H9 (cell line): ENCODE measurements around the gene NTNG2. TPM values are rescaled to one million over a fixed set of nuclear protein-coding genes. Genes with fewer than 3 reads are reported as not detected.

Source experiments
- DNase-seq: peaks from one replicate; pipeline ENCODE4 v3.0.0-alpha.2; 2017
- H2AFZ ChIP-seq: one replicate; pipeline ENCODE4 v1.6.1; 2013; ENCODE audit warnings: mild to moderate bottlenecking, low read length, control low read depth, moderate library complexity
- H2AK5ac ChIP-seq: 2 replicates; pipeline ENCODE4 v1.6.1; 2013; ENCODE audit warnings: low read length, control low read depth, mixed read lengths; ENCODE audit not compliant: insufficient read length
- H2BK120ac ChIP-seq: one replicate; pipeline ENCODE4 v1.6.1; 2013; ENCODE audit warnings: low read depth, mild to moderate bottlenecking, low read length, control low read depth, inconsistent platforms; ENCODE audit not compliant: poor library complexity, severe bottlenecking
- H2BK12ac ChIP-seq: 2 replicates; pipeline ENCODE4 v1.6.1; 2013; ENCODE audit warnings: low read length, control low read depth, mixed read lengths, low read depth; ENCODE audit not compliant: insufficient read length
- H2BK15ac ChIP-seq: 2 replicates; pipeline ENCODE4 v1.6.1; 2013; ENCODE audit warnings: low read depth, low read length, control low read depth
- H2BK20ac ChIP-seq: one replicate; pipeline ENCODE4 v1.6.1; 2013; ENCODE audit warnings: low read depth, mild to moderate bottlenecking, low read length, control low read depth, inconsistent platforms; ENCODE audit not compliant: poor library complexity, severe bottlenecking
- H2BK5ac ChIP-seq: 2 replicates; pipeline ENCODE4 v1.6.1; 2013; ENCODE audit warnings: low read length, control low read depth, mixed read lengths; ENCODE audit not compliant: insufficient read length
- H3K14ac ChIP-seq: 2 replicates; pipeline ENCODE4 v1.6.1; 2013; ENCODE audit warnings: low read length, control low read depth; ENCODE audit not compliant: insufficient read depth
- H3K18ac ChIP-seq: 2 replicates; pipeline ENCODE4 v1.6.1; 2013; ENCODE audit warnings: low read depth, mild to moderate bottlenecking, mixed read lengths, low read length, control low read depth; ENCODE audit not compliant: insufficient read length
- H3K23ac ChIP-seq: 2 replicates; pipeline ENCODE4 v1.6.1; 2013; ENCODE audit warnings: low read length, control low read depth, mixed read lengths, low read depth; ENCODE audit not compliant: insufficient read length
- H3K23me2 ChIP-seq: 2 replicates; pipeline ENCODE4 v1.6.1; 2013; ENCODE audit warnings: low read depth, mild to moderate bottlenecking, mixed read lengths, low read length, control low read depth; ENCODE audit not compliant: insufficient read length, poor library complexity, severe bottlenecking
- H3K27ac ChIP-seq: 2 replicates; pipeline ENCODE4 v1.5.1; 2013; ENCODE audit warnings: low read length, control low read depth, mixed read lengths, low read depth; ENCODE audit not compliant: insufficient read length
- H3K27me3 ChIP-seq: 2 replicates; pipeline ENCODE4 v1.6.1; 2013; ENCODE audit warnings: low read length, control low read depth, inconsistent platforms; ENCODE audit not compliant: insufficient read depth
- H3K4ac ChIP-seq: 2 replicates; pipeline ENCODE4 v1.6.1; 2013; ENCODE audit warnings: low read depth, mild to moderate bottlenecking, control low read depth, inconsistent platforms, low read length, moderate library complexity
- H3K4me1 ChIP-seq: 2 replicates; pipeline ENCODE4 v1.6.1; 2013; ENCODE audit warnings: low read length, control low read depth, inconsistent platforms; ENCODE audit not compliant: insufficient read depth
- H3K4me2 ChIP-seq: 2 replicates; pipeline ENCODE4 v1.6.1; 2013; ENCODE audit warnings: low read length, control low read depth, mixed read lengths; ENCODE audit not compliant: insufficient read length, insufficient read depth
- H3K56ac ChIP-seq: 2 replicates; pipeline ENCODE4 v1.6.1; 2013; ENCODE audit warnings: low read depth, mild to moderate bottlenecking, mixed read lengths, low read length, control low read depth; ENCODE audit not compliant: insufficient read length
- H3K79me1 ChIP-seq: 2 replicates; pipeline ENCODE4 v1.6.1; 2013; ENCODE audit warnings: low read depth, mild to moderate bottlenecking, moderate library complexity, low read length, control low read depth, inconsistent platforms; ENCODE audit not compliant: insufficient read depth, poor library complexity, severe bottlenecking
- H3K79me2 ChIP-seq: 2 replicates; pipeline ENCODE4 v1.6.1; 2013; ENCODE audit warnings: low read length, control low read depth, inconsistent platforms; ENCODE audit not compliant: insufficient read depth
- H3K9ac ChIP-seq: 2 replicates; pipeline ENCODE4 v1.6.1; 2013; ENCODE audit warnings: low read length, control low read depth, mixed read lengths; ENCODE audit not compliant: insufficient read length; ENCODE audit errors: extremely low read depth
- H3K9me3 ChIP-seq: one replicate; pipeline ENCODE4 v1.6.1; 2013; ENCODE audit warnings: low read depth, low read length, inconsistent platforms; ENCODE audit not compliant: control insufficient read depth
- H3T11ph ChIP-seq: one replicate; pipeline ENCODE4 v1.6.1; 2013; ENCODE audit warnings: mild to moderate bottlenecking, low read length, control low read depth, inconsistent platforms
- H4K20me1 ChIP-seq: one replicate; pipeline ENCODE4 v1.6.1; 2013; ENCODE audit not compliant: control insufficient read depth, insufficient read length, insufficient read depth
- H4K5ac ChIP-seq: 2 replicates; pipeline ENCODE4 v1.6.1; 2013; ENCODE audit warnings: low read depth, mild to moderate bottlenecking, mixed read lengths, low read length, control low read depth; ENCODE audit not compliant: insufficient read length
- H4K8ac ChIP-seq: replicated peaks from 2 replicates; pipeline ENCODE4 v1.6.1; 2013; ENCODE audit warnings: low read length, control low read depth, mixed read lengths, low read depth; ENCODE audit not compliant: insufficient read length
- H4K91ac ChIP-seq: 2 replicates; pipeline ENCODE4 v1.6.1; 2013; ENCODE audit warnings: low read depth, mild to moderate bottlenecking, moderate library complexity, mixed read lengths, low read length, control low read depth; ENCODE audit not compliant: insufficient read length
- H3K27ac Mint-ChIP-seq, 3 experiments: 2 replicates in 2 of 3; 3 replicates in 1 of 3; pipeline ENCODE4 v1.8.0; 2020 to 2021; ENCODE audit warnings: mixed read lengths in 3 of 3, mild to moderate bottlenecking in 1 of 3, moderate library complexity in 1 of 3
- H3K27me3 Mint-ChIP-seq: 2 replicates; pipeline ENCODE4 v1.8.0; 2021; ENCODE audit warnings: low read depth, mild to moderate bottlenecking, moderate library complexity, mixed read lengths
- H3K36me3 Mint-ChIP-seq, 3 experiments: 2 replicates in 2 of 3; 3 replicates in 1 of 3; pipeline ENCODE4 v1.8.0; 2020 to 2021; ENCODE audit warnings: low read depth in 3 of 3, mixed read lengths in 3 of 3; ENCODE audit not compliant: insufficient read depth in 1 of 3
- H3K4me1 Mint-ChIP-seq, 2 experiments: 2 replicates each; pipeline ENCODE4 v1.8.0; 2020; ENCODE audit warnings: mixed read lengths in 2 of 2
- H3K4me3 Mint-ChIP-seq, 2 experiments: 2 replicates in 1 of 2; 3 replicates in 1 of 2; pipeline ENCODE4 v1.8.0; 2020 to 2021; ENCODE audit warnings: mild to moderate bottlenecking in 2 of 2, mixed read lengths in 2 of 2, moderate library complexity in 1 of 2
- H3K9me3 Mint-ChIP-seq, 2 experiments: 2 replicates in 1 of 2; 3 replicates in 1 of 2; pipeline ENCODE4 v1.8.0; 2020; ENCODE audit warnings: mild to moderate bottlenecking in 2 of 2, mixed read lengths in 2 of 2, moderate library complexity in 1 of 2
- WGBS: extraction: QIAGEN DNeasy Blood & Tissue Kit; methylation state at CpG from one replicate; pipeline ENCODE4 v1.1.7; 2013; ENCODE audit warnings: missing lambda C conversion rate, low lambda C conversion rate, mixed read lengths; ENCODE audit not compliant: insufficient read length; ENCODE audit errors: extremely low coverage; 5-methylcytosine and 5-hydroxymethylcytosine counted together
- total RNA-seq: library from RNA; stranded (reverse); gene quantifications from 2 replicates; pipeline ENCODE4 v1.2.1, GENCODE V29; 2021
- TF ChIP-seq, protein P1 (sequence below): fragments of 200-600 bp; sonication (generic); conservative IDR thresholded peaks from 3 replicates; pipeline ENCODE4 v1.8.0; 2021; ENCODE audit warnings: antibody characterized with exemption, mild to moderate bottlenecking

The NTNG2 gene
- total RNA-seq, 1 experiment from 2014 or later, result 0.52 TPM

DNA sequence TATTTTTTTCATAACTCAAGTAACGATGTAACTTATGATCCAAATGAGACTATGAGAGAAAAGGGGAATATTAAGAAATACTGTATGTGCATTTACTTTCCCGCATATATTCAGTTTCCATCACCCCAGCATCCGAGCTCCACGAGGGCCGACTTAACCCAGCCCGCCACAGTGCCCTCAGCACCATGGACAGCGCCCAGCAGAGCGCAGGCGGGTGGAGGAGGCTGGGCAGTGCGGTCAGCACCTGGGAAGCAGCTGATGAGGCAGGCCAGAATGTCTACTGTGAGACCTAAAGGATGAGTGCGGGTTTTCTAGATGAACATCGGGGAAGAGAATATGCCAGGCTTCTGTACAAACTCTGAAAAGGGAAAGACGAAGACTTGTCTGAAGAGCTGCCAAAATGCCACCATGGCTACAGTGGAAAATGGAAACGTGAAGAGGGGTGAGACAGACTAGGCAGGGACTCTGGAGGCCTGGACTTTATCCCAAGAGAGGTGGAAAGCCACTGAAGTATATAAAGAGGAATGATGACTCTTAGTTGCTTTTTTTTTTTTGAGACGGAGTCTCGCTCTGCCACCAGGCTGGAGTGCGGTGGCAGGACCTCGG is 47.7 kb upstream of the NTNG2 start:
- Histone ChIP-seq H2BK120ac (no peak overlapping the region), H2BK5ac (no peak overlapping the region), H3K79me1 (no peaks in the 10 kb centered on the region), H3K4me2 (no peak overlapping the region), H3K4ac (no peak overlapping the region), H2AK5ac (no peak overlapping the region), H3K23ac (no peak overlapping the region), H2BK15ac (no peak overlapping the region), H3K18ac (no peak overlapping the region), H3K56ac (no peak overlapping the region), H4K91ac (no peak overlapping the region), H2AFZ (no peak overlapping the region), H3K27ac (no peak overlapping the region), H3K9me3 (no peaks in the 10 kb centered on the region), H3K23me2 (no peaks in the 10 kb centered on the region), H3K14ac (no peak overlapping the region), H4K5ac (no peak overlapping the region), H3K27me3 (no peaks in the 10 kb centered on the region), H3K9ac (no peak overlapping the region), H2BK20ac (no peak overlapping the region), H3T11ph (no peak overlapping the region), H4K20me1 (no peaks in the 10 kb centered on the region), H2BK12ac (no peak overlapping the region), H3K4me1 (no peaks in the 10 kb centered on the region), H3K79me2 (no peaks in the 10 kb centered on the region), H4K8ac (no peak overlapping the region)
- no peaks in the 10 kb centered on the region for H3K36me3 Mint-ChIP-seq
- TF ChIP-seq, protein P1, sequence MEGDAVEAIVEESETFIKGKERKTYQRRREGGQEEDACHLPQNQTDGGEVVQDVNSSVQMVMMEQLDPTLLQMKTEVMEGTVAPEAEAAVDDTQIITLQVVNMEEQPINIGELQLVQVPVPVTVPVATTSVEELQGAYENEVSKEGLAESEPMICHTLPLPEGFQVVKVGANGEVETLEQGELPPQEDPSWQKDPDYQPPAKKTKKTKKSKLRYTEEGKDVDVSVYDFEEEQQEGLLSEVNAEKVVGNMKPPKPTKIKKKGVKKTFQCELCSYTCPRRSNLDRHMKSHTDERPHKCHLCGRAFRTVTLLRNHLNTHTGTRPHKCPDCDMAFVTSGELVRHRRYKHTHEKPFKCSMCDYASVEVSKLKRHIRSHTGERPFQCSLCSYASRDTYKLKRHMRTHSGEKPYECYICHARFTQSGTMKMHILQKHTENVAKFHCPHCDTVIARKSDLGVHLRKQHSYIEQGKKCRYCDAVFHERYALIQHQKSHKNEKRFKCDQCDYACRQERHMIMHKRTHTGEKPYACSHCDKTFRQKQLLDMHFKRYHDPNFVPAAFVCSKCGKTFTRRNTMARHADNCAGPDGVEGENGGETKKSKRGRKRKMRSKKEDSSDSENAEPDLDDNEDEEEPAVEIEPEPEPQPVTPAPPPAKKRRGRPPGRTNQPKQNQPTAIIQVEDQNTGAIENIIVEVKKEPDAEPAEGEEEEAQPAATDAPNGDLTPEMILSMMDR, result no peak
- peak; percentile 82 for DNase-seq
- peaks cover 5 to 9% of the 10 kb centered on the region in 2 experiments; a peak in 3 of 4 replicates for H3K4me1 Mint-ChIP-seq
- no peaks in the 10 kb centered on the region; a peak in 1 of 5 replicates for H3K9me3 Mint-ChIP-seq
- no CpG with 5 or more reads among the region's 18 CpGs for WGBS
- no peak overlapping the region for H3K27ac Mint-ChIP-seq
- H3K4me3 Mint-ChIP-seq, result no peak overlapping the region
- H3K27me3 Mint-ChIP-seq, result peaks cover 71% of the 10 kb centered on the region
